GM20000 (cell line): ENCODE measurements around the gene SLIT3.
"Not testable (repeated sequence)": the region's sequence is repeated elsewhere in the genome, so short reads cannot be mapped to it uniquely, and the experiment has no call there.

Experiments
- DNase-seq: peaks from one replicate; pipeline ENCODE4 v3.0.0; 2012; ENCODE audit warnings: low spot score
- TF ChIP-seq, protein P1 (sequence below): IDR thresholded peaks from 2 replicates; pipeline ENCODE4 v1.5.1; 2012; ENCODE audit warnings: mild to moderate bottlenecking, control low read depth; ENCODE audit errors: extremely low read depth, missing control alignments

The SLIT3 gene

DNA sequence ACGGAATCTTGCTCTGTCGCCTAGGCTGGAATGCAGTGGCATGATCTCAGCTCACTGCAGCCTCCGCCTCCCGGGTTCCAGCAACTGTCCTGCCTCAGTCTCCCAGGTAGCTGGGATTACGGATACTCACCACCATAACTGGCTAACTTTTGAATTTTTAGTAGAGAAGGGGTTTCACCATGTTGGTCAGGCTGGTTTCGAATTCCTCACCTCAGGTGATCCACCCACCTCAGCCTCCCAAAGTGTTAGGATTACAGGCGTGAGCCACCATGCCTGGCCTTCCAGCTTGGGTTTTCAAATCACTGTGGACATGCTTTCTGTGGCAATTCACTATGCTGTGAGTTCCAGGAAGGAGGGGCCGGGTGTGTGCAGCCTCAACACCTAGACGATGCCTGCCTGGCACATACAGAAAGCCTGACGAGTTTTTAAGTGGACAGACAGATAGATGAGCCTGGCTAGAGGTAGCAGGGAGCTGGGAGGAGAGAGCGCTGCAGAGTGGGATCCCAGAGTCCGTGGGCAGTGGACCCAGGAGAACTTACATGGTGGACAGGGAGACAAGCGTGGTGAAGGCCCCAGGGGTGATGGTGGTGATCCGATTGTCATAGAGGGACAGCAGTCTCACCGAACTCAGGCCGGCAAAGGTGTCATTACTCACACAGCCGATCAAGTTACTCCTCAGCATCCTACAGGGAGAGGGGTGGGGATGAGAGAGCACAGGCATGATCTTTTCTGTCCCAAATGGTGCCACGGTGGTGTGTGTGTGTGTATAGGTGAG, 548.3 kb downstream of the SLIT3 start:
- no peak for DNase-seq
- TF ChIP-seq, protein P1, sequence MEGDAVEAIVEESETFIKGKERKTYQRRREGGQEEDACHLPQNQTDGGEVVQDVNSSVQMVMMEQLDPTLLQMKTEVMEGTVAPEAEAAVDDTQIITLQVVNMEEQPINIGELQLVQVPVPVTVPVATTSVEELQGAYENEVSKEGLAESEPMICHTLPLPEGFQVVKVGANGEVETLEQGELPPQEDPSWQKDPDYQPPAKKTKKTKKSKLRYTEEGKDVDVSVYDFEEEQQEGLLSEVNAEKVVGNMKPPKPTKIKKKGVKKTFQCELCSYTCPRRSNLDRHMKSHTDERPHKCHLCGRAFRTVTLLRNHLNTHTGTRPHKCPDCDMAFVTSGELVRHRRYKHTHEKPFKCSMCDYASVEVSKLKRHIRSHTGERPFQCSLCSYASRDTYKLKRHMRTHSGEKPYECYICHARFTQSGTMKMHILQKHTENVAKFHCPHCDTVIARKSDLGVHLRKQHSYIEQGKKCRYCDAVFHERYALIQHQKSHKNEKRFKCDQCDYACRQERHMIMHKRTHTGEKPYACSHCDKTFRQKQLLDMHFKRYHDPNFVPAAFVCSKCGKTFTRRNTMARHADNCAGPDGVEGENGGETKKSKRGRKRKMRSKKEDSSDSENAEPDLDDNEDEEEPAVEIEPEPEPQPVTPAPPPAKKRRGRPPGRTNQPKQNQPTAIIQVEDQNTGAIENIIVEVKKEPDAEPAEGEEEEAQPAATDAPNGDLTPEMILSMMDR, result no peak

DNA sequence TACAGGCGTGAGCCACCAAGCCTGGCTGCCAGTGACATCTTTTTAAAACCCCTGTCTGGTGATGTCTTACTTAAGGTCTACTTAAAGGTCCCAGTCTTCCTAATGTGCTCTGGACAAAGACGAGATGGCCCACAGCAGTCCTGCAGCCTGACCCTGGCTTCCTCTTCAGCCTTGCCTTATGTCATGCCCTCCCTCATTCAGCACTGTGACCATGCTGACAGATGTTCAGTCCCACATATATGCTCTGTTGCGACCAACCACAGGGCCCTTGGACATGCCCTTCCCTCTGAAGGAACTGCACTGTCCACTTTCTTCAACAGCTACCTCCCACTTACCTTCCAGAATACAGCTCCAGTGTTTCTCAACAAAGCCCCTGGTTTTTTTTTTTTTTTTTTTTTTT, 548.9 kb downstream of the SLIT3 start:
- no peak for DNase-seq
- TF ChIP-seq, protein P1, result no peak

DNA sequence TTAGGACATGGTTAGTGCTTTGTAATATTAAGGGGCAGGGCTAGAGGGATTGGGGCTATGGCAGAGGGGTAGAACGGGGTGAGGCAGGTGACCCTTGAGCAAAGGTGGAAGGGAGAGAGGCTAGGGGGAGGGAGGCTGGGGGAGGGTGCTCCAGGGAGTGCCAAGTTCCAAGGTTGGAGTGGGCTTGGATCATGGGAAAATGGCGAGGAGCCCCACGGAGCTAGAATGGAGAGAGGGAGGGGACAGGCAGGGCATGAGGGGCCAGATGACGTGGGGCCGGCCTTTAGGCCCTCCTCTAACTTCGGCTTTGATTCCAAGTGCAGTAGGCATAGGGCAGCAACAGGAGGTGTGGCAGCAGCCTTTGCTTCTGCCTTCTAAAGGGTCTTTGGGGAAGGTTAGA, 550.0 kb downstream of the SLIT3 start:
- no peak for DNase-seq
- TF ChIP-seq, protein P1, result no peak

DNA sequence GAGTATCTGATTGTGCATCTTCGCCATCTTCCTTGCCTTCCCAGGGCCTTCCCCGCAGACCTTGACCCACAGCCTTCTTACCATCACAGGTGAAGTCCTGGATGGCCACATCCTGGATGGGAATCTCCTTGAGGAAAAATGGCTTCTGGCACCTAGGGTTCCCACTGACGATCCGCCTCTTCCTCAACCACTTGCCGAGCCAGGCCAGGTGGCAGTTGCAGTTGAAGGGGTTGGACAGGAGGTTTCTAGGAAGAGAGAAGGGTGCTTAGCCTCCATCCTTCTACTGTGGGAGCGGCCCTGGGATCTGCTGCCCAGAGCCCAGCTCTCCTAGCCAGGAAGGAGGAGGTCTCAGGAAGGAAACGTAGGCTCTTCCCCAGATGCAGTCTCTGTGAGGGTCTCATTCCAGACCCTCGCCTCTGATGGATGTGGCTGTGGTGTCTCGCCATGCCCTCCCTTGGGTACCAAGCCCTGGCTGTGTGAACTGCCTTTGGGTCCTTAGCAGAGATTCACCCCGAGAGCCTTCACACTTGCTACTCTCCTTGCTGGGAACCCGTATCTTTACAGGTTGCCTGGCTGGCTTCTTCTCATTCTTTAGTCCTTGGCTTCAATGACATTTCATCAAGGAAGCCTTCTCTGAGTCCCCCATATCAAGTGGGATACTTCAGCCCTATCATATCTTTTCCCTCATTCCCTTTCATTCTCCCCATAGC, 551.4 kb downstream of the SLIT3 start:
- TF ChIP-seq, protein P1, result no peak
- DNase-seq, result no peak

DNA sequence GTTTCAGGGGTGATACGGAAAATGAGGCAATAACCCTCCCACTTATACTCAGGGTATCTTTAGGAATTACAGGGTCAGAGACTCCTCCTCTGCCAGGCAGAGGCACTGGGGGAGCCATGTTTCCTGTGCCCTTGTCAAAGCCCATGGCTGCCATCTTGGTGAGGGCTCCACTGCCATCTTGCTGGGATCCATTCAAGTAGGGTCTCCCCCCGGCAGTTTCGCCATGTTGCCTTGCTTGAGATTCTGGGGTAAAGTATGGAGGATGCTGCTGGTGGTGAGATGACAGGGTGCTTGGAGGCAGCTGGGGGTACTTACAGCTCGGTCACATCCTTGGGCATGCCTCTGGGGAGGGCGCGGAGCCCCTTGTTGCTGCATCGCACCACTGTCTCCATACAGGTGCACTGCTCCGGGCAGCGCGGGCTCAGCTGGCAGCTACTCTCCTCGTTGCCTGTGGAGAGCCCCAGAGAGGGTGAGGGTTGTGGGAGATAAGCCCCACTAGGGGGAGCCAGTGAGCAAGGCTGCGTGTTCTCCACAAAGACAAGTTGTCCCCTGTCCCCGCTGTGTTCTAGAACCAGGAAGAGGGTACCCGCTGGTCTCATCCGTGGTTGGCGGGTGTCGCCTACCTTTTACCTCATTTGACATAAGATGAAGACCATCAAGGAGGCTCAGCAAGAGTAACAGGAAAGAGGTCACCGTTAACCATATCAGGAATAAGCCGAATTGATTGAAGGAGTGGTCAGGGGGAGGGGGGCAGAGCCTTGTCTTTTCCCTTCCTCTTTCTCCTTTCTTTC, 552.8 kb downstream of the SLIT3 start:
- TF ChIP-seq, protein P1, result peak; percentile 83
- DNase-seq, result peak; percentile 76

DNA sequence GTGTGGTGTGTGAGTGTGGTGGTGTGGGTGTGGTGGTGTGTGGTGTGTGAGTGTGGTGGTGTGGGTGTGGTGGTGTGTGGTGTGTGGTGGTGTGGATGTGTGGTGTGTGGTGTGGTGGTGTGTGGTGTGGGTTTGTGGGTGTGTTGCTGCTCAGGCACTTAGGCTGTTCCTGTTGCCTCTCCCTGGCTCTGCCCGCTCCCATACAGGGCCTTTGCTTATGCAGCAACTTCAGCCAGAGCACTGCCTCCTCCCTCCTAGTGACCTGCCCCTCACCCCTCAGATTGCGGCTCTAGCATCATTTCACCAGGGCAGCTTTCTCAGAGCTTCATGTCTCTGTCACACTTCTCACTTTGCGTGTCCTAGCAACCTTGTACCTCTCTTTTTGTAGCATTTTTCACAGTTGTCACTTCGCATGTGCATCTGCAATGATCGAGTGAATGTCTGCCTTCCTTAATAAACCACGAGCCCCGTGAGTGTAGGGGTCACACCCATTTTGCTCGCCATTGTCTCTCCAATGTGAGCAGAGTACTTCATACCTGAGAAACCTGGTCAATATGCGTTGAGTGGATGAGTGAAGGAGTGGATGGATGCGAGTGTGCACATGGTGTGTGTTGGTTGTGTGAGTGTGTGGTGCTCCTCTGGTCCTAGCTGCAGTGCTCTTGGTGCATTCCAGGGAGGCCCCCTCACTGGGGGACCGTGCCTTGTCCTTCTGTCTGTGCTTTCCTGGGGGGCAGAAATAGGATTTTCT, 553.9 kb downstream of the SLIT3 start:
- DNase-seq, result no peak

DNA sequence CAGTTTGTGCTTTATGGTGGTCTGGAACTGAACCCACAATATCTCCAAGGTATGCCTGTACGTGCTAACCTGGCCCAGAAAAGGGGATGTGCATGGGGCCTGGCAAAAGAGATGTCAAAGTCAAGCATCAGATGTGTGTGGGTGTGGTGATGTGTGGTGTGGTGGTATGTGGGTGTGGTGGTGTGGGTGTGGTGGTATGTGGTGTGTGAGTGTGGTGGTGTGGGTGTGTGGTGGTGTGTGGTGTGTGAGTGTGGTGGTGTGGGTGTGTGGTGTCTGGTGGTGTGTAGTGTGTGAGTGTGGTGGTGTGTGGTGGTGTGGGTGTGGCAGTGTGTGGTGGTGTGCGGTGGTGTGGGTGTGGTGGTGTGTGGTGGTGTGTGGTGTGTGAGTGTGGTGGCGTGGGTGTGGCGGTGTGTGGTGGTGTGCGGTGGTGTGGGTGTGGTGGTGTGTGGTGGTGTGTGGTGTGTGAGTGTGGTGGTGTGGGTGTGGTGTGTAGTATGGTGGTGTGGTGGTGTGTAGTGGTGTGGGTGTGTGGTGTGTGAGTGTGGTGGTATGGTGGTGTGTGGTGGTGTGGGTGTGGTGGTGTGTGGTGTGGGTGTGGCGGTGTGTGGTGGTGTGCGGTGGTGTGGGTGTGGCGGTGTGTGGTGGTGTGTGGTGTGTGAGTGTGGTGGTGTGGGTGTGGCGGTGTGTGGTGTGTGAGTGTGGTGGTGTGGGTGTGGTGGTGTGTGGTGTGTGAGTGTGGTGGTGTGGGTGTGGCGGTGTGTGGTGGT, 554.6 kb downstream of the SLIT3 start:
- DNase-seq, result not testable (repeated sequence)

More for the DNA sequence above, 553.9 kb downstream of the SLIT3 start:
- TF ChIP-seq, protein P1, result no peak
